Glomerular visceral epithelial cell (primary cell): ENCODE measurements around the gene CC2D2B.
"Not testable (repeated sequence)": the region's sequence is repeated elsewhere in the genome, so short reads cannot be mapped to it uniquely, and the experiment has no call there.

ENCODE experiments used
- DNase-seq: peaks from one replicate; pipeline ENCODE4 v3.0.0-alpha.2; 2016; ENCODE audit errors: extremely low spot score

Gene CC2D2B

DNA sequence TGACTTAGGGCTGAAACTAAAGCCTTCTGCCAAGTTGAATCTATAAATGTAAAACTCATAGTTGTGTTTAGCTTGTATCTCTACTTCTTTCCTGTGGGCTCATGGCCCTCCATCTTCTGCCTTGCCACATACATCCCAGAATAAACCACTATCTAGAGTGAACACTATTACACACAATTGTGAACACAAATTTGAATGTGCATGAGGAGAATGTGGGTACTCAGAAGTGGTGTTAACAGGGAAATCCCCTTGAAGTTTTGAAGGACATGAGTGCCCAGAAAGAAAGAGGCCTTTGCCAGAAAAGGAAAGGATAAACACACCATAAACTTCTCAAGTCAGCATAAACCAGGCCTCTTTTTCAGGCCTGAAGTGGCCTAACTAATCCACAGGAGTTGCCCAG is 115.4 kb downstream of the CC2D2B start:
- DNase-seq, result no peak

DNA sequence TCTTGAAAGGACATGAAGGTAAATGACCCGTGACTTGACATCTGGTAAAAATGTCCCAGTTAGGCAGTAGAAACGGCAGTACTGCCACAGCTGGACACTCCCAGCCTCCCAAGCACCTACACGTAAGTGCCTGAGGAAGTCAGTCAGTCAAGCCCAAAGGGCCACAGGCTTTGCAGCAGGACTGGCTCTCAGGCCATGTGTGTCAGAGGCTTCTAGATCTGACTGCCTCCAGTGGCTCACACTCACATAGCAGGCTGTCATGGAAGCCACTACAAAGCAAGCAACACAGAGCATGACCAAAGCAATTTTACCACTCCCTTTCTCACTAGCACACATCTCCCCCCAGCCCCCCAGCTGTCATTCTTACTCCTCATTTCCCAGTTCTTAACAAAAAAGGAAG is 117.8 kb downstream of the CC2D2B start:
- peak; percentile 9 for DNase-seq

DNA sequence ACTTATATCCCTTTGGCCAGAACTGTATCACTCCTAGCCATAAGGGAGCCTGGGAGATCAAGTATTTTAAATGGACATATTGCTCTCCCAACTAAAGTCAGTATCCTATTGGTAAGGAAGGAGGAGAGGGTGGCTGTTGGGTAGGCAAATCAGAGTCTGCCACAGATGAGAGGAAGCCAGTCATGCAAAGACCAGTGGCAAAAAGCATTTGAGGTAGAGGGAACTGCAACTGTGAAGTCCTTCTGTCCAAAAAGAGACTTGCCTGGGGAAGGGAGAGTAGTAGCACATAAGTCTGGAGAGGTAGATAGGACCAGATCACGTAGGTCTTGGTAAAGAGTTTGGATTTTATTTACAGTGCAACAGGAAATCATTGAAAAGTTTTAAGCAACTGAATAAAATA is 126.8 kb downstream of the CC2D2B start:
- no peak for DNase-seq

DNA sequence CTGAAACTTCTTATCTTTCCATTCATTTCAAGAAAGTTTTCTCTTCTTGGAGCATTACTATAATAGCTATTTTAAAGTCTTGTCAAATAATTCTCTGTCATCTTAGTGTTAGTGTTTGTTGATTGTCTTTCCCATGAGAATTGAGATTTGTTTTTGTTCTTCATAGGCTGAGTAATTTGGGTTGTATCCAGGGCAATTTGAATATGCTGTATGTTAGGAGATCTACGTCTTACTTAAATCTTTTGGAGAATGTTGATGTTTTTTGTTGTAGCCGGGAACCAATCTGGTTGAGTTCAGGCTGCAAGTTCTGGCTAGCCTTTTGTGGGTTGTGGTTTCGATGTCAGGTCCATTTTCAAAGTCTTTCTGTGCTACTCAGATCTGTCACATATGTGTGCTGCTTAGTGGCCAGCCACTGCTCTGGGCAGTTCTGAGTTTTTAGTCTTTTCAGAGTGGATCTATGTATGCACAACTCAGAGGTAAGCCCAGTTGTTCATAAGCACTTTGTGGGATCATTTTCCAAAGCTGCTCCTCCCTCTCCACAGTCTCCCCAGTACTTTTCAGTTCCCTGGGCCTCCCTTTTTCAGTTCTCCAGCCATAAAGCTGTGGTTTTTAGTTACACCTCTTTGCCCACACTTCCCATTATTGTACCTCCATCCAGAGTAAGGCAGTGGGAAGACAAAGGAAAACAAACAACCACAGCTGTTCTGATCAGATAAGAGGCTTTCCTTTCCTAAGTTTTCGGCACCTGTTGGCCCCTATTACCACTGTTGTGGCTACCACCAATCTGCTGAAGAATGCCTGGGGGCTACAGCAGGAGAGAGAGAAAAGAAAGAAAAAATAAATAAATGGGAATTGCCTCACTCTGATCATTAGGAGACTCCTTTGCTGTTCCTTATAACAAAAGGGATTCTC is 131.0 kb downstream of the CC2D2B start:
- DNase-seq, result no peak

DNA sequence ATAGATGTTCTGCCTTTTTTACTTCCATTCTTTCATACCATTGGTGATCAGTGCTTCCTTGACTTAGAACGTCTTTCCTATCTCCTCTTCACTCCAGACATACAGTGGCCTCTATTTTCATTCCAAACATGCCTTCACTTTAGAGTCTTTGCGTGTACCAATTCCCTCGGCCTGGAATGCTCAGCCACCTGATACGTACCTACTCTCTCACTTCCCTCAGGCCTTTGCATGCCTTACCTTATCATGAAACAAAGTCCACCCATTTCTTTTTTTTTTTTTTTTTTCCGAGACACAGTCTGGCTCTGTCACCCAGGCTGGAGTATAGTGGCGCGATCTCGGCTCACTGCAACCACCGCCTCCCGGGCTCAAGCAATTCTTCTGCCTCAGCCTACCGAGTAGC is 133.4 kb downstream of the CC2D2B start:
- no peak for DNase-seq

DNA sequence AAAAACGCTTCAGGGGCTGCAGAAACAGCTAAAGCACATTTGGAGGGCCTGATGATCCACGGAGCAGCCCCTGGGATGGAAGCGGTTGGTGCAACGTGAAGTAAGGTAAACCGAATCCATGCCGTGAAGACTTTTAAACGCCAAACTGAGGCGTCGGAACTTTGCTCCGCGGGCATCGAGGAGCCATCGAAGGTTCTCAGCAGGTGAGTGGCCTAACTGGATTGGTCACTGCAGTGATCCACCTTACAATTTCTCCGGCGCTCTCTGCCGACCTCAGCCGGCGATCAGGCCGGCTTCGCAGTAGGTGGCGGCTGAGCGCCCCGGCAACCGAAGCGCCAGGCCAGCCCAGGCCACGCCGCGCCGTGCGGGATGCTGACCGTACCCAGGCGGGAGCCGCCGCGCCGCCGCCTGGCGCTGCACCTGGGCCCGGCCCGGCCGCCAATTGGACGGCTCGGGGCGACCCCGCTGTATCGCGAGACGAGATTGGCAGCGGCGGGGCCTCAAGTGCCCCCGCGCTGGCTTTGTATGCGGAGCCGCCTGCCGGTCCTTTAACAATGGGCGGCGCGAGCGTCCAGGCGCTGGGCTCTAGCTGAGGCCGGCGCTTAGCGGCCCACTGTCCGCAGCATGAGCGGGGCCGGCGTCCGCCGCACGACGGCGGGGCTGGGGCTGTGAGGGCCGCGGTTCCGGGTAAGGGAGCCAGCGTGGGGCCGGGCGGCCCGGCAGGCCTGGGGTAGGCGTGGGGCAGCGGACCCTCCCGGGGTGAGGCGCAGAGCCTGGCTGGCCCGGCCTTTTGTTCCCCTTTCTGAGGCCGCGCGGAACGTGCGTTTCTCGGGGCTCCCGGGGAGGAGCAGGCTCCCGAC is 135.5 kb downstream of the CC2D2B start, which contains the start of gene CCNJ:
Gene CCNJ (plus strand): TSS at position 551 of the 860 bp plus-strand sequence. CDS start 811 bp downstream, outside the sequence.
- DNase-seq, result peak; percentile 89

DNA sequence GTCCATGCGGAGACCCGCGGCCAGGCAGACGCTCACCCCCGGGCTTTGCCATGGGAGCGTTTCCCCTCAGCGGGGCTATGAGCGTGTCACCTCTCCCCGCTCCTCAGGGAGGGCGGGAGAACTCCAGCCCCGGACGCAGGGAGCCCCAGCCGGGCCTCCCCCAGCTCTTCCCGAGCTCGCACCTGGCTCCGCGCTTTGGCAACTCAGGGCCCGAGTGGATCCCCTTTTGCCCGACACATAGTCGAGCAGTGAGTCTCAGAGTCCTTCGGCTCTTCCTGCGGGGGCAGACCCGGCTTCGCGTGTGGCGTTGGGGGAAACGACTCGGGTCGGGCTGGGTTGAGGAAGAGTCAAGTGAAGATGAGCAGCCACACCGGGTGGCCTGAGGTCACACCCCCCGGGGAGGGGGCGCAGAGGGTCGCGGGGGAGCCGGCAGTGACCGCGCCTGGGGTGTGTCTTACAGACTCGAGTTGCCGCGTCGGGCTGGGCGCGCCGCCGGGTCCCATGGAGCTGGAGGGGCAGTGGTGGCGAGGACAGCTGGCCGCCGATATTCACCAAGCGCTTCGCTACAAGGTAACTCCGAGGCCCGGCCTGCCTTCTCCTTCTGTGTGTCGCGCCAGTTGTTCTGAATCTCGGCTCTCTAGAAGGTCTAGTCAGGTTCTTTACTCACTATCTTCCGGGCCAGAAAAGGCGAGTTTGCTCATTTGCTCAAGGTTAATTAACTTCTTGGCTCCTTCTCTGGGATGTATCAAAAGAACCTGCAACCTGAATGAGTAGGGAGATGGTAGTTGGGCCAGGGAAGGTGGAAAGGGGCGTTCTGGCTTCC is 136.3 kb downstream of the CC2D2B start:
- peak; percentile 51 for DNase-seq

DNA sequence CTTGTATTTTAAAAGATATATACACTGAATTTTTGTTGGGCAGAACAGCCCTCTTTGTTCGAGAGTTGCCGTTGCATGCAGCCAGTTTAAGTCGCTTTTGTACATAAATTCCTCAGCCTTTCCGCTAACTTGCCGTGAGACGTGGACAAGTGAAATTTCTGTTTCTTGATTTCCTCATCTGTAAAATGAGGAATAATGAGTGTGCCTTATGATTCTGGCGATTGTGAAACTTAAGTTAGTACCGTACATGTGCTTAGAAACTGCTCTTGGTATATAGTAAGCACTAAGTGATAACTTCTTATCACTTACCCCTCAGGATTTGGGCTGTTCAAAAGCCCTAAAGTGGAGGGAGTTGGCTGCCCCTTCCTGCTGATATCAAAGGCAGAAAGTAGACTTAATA is 137.0 kb downstream of the CC2D2B start:
- no peak for DNase-seq

DNA sequence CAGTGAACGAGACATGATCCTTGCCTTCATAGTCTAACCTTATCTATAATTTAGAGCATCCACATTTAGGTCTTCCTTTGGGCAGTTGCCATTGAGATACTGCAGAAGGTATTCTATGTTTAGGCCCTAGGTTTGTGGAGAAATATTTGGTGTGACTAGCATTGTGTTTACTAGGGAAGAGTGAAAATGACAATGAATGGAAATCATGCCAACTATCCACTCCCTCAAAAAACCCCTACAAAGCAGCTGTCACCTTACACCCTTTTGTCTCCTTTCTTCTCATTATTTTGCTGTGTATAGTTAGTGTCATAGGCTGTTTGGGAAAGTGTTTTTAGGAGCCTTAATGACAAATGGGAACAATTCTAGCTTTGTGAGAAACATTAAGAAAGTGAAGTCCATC is 138.8 kb downstream of the CC2D2B start:
- no peak for DNase-seq

DNA sequence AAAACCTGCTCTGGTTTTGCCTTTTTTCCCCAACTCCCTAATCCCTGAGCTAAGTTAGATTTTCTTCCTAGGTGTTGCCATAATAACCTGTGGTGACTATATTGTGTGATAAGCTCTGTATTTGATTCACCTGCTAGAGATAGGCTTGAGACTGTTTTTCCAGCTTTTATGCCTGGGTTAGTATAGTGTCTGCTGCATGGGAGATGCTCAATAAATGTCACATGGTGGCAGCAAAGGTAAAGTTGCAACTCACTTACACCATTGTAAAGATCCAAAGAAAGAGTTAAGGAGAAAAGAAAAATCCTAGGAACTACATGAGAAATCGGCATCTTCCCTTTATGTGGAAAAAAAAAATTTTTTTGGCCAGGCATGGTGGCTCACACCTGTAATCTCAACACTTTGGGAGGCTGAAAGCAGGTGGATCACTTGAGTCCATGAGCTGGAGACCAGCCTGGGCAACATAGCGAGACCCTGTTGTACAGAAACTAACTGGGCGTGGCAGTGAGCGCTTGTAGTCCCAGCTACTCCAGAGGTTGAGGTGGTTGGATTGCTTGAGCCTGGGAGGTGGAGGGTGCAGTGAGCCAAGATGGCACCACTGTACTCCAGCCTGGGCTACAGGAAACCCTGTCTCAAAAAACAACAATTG is 139.4 kb downstream of the CC2D2B start:
- no peak for DNase-seq

DNA sequence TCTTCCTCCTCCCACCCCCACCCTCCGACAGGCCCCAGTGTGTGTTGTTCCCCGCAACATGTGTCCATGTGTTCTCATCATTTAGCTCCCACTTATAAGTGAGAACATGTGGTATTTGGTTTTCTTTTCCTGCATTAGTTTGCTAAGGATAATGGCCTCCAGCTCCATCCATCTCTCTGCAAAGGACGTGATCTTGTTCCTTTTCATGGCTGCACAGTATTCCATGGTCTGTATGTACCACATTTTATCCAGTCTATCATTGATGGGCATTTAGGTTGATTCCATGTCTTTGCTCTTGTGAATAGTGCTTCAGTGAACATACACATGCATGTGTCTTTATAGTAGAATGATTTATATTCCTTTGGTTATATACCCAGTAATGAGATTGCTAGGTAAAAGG is 140.2 kb downstream of the CC2D2B start:
- not testable (repeated sequence) for DNase-seq

DNA sequence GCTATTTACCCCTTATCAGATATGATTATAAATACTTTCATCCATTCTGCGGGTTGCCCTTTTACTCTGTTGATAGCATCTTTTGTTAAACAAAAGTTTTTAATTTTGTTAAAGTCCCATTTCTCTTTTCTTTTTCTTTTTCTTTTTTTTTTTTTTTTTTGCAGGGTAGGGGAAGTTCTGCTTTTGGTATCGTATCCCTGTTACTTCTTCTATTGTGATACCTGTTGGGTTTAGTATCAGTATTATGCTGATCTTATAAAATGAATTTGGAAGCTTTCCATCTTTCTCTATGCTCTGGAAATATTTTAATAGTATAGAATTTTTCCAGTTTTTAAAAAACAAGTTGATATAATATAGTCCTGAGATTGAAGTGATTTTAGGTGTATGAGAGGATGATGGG is 141.6 kb downstream of the CC2D2B start:
- no peak for DNase-seq

DNA sequence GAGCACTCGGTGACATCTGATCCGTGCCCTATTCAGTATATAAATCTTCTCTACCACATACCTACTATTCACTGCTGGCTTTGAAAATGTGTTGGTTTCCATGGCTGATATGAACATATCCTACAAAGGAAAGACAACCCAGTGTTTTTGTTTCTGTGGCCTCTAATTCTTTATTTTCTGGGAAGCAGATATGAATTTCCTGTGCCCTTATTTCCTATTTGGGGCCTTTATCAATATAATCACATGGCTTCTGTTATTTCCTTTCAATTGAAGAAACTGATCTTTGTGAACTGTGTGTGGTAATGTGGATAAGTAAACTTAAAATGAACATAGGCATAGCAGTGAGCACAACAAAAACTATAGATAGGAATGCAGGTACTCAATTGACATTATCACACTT is 146.2 kb downstream of the CC2D2B start:
- no peak for DNase-seq

DNA sequence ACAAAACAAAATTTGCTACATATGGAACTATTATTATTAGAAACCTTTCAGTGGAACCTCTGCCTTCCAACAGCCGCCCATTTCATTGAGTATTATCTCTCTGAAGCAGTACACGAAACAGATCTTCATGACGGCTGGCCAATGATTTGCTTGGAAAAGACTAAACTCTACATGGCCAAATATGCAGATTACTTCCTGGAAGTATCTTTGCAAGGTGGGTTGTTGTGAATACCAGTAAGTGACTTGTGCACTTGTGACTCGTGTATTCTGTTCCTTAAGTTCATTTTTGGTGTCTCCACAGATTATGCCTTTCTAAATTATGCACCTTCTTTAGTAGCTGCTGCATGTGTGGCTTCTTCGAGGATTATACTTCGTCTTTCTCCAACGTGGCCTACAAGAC is 149.0 kb downstream of the CC2D2B start:
- no peak for DNase-seq

DNA sequence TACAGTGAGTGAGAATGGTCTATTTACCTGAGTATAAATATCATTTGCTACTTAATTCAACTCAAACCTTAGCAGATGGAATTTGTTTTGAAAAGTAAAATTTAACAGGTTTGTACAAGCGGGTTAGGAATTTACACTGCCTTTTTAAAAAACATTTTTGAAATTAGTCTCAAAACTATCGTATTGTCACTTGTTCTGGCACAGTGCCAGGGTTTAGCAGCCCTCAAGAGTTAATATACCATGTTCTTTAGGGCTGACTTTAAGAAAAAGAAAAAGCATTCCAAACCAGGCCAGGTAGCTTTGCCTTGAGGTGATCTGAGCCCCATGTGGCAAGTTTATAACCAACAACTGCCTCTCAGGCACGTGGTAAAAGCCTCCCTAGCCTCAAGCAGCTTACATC is 153.5 kb downstream of the CC2D2B start:
- DNase-seq, result no peak

DNA sequence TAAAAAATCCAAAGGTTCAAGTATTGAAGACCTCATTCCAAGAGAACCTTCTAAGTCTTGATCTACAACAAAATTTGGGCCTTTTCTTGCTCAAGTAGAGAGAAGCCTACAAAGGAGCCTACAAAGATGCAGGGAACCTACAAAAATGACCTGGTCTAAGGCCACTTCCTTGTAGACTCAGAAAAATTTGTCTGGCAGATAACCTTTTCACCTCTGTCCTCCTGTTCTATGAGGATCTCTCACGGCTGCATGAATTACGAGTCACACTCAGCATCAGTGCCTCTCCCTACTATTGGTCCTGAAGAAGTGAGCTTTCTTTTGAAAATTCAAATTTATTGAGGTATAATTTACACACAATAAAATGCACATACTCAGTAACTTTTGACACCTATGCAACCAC is 164.9 kb downstream of the CC2D2B start:
- DNase-seq, result no peak

DNA sequence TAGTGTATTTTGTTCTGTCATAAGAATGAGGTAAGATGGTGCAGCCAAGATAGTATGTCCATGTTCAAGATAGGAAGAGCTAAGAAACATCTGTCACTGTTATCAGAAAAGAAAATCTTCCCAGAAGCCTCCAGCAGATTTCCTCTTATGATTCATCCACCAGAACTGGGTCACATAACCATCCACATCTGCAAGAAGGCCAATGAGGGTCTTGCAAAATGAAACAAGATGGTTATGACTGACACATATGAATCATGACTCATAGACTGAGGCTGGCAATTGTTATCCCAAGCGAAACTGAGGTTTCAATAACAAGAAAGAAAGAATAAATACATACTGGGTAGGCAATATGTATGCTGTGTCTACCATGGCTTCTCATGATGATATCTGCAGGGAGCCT is 165.9 kb downstream of the CC2D2B start:
- DNase-seq, result peak; percentile 40

DNA sequence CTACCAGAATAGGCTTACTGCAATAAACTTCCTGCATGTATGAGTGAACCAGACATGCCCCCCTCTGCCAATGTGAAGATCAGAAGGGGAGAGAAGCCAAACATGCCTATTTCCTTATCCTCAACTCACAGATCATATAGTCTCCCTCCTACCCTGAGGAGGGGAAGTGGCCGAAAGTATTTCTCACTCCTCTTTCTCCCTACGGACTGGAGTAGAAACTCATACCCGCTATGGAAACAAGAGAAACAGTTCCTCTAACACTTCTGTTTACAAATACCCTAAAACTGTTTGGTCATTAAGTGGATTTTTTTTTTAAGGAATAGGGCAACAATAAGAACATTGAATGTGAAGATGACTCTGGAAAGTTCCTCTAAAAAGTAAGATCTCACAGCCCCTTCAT is 167.0 kb downstream of the CC2D2B start:
- DNase-seq, result no peak

DNA sequence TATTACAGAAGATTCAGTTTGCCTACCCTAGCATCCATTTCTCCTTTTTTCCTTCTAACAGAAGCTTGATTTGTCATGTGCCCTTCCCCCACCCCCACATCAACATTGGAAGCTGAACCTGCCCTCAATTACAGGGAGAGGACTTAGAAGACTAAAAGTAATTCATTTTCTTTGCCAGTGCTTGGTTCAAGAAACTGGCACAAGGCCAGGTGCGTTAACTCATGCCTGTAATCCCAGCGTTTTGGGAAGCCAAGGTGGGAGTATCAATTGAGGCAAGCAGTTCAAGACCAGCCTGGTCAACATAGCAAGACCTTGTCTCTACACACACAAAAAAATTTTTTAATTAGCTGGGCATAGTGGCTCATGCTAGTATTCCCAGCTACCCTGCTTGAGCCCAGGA is 168.2 kb downstream of the CC2D2B start:
- no peak for DNase-seq

DNA sequence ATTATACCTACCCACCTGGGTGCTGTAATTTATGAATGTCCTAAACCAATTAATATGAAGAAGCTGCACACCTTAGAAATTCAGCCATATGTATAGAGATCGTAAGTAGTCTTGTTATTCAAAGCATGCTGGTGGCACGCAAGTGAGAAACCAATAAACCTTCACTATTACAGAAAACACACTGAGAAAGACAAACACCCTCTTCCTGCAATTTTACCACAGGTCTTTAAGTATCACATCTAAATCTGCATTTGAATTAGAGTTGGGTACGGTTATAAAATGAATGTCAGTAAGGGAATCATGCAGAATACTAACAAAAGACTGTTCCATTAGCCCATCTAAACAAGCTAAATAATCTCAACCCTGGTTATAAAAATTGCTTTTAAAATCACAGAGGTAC is 169.4 kb downstream of the CC2D2B start:
- DNase-seq, result no peak

DNA sequence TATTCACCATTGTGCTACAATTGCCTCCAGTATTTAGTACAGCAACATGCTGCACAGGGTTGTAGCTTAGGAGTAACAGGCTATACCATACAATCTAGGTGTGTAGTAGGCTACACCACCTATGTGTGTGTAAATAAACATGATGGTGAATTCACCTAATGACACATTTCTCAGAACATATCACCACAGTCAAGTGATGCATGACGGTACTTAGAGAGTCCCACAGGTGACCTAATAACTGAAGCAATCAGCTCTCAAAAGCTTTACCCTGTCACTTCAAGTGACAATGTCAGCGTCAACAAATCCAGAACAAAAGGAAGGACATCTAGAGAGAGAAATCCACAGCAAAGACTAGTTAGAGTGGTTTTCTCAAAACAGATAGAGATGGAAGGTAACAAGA is 174.4 kb downstream of the CC2D2B start:
- no peak for DNase-seq
